Esophagus squamous epithelium (tissue), 4 donors: Measurements from ENCODE around the gene DCAF6.

Experiments
- POLR2A ChIP-seq, 4 donors: fragments of 450-650 bp; IDR thresholded peaks; one replicate each; pipeline ENCODE4 v1.6.1; 2017; ENCODE audit warnings: antibody characterized with exemption in 4 of 4, mild to moderate bottlenecking in 4 of 4, moderate library complexity in 3 of 4
- TF ChIP-seq, protein P1 (sequence below), 6 experiments: fragments of 450-650 bp in 4 of 6; fragments of 200-600 bp in 2 of 6; sonication (generic) in 2 of 6; IDR thresholded peaks; one replicate each; pipeline ENCODE4 v1.5.1; 2016 to 2019; ENCODE audit warnings: antibody characterized with exemption in 6 of 6, mild to moderate bottlenecking in 4 of 6, moderate library complexity in 4 of 6

- no peak for TF ChIP-seq POLR2A (IDR thresholded peaks at IDR 0.05)
- TF ChIP-seq, protein P1, sequence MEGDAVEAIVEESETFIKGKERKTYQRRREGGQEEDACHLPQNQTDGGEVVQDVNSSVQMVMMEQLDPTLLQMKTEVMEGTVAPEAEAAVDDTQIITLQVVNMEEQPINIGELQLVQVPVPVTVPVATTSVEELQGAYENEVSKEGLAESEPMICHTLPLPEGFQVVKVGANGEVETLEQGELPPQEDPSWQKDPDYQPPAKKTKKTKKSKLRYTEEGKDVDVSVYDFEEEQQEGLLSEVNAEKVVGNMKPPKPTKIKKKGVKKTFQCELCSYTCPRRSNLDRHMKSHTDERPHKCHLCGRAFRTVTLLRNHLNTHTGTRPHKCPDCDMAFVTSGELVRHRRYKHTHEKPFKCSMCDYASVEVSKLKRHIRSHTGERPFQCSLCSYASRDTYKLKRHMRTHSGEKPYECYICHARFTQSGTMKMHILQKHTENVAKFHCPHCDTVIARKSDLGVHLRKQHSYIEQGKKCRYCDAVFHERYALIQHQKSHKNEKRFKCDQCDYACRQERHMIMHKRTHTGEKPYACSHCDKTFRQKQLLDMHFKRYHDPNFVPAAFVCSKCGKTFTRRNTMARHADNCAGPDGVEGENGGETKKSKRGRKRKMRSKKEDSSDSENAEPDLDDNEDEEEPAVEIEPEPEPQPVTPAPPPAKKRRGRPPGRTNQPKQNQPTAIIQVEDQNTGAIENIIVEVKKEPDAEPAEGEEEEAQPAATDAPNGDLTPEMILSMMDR (IDR thresholded peaks at IDR 0.05): no peak
These were observed 72.8 kb downstream of the DCAF6 start for GRCh38 chr1:168009322-168009721.
